Motor neuron (in vitro differentiated cells): ENCODE data around the gene MIPEP. TPM values are rescaled to one million over a fixed set of nuclear protein-coding genes. Genes with fewer than 3 reads are reported as not detected.
A peak's percentile ranks its signal among the peaks of the same experiment; 100 is the strongest.

Experiments used
- ATAC-seq, 8 experiments: fragments of 200-7000 bp; cut with Tn5 transposase; replicated peaks in 6 of 8; 2 replicates each; pipeline ENCODE4 v1.8.0; 2021; ENCODE audit warnings: mild to moderate bottlenecking in 8 of 8, moderate library complexity in 8 of 8
- H3K27ac ChIP-seq, 2 donors: fragments of 250-450 bp; sonication (Bioruptor Pico); 2 replicates each; pipeline ENCODE4 v1.9.0; 2021; ENCODE audit warnings: antibody characterized with exemption in 2 of 2, mild to moderate bottlenecking in 2 of 2, moderate library complexity in 1 of 2
- H3K4me1 ChIP-seq, 2 donors: fragments of 250-450 bp; sonication (Bioruptor Pico); replicated peaks in 1 of 2; 2 replicates each; pipeline ENCODE4 v1.6.1; 2021; ENCODE audit warnings: antibody characterized with exemption in 2 of 2, mild to moderate bottlenecking in 2 of 2, moderate library complexity in 1 of 2
- H3K4me3 ChIP-seq, 5 donors: fragments of 250-450 bp; sonication (Bioruptor Pico); 2 replicates each; pipeline ENCODE4 v1.9.0; 2021; ENCODE audit warnings: antibody characterized with exemption in 5 of 5, mild to moderate bottlenecking in 5 of 5, moderate library complexity in 4 of 5
- WGBS, 10 experiments: fragments of 450-650 bp; shearing (Covaris generic); methylation state at CpG; one replicate each; pipeline ENCODE4 v1.0.0; 2022; 5-methylcytosine and 5-hydroxymethylcytosine counted together
- in situ Hi-C, 9 experiments: fragments of 400-800 bp; cut with MboI; loops; one replicate each; pipeline ENCODE4 v1.15.0; 2021; ENCODE audit warnings: low sequenced_read_pairs in 9 of 9, low pct_unique_long_range_greater_than_20kb in 2 of 9; ENCODE audit not compliant: unreplicated experiment in 9 of 9
- total RNA-seq, 8 experiments: library from RNA; unstranded; fragments of 300-600 nt; gene quantifications; 2 replicates each; pipeline versions ENCODE4 v1.2.3 to v1.2.4, GENCODE V29; 2022

MIPEP gene
- total RNA-seq, 8 experiments from 2014 or later: 5.9 to 26.5 (median 14.8) TPM

- peak in 7 of 8 experiments; percentile 6 to 67 (median 47) for ATAC-seq
- no peaks in the 10 kb centered on the region for H3K4me1 ChIP-seq
- H3K27ac ChIP-seq: no peak overlapping the region
- in situ Hi-C loops: no loop called here
- H3K4me3 ChIP-seq: no peak overlapping the region
- WGBS, 10 experiments: 15 to 92% (median 55%) methylated on average over 1 to 7 of the region's 10 CpGs; no CpG with 5 or more reads in 1 of the 10 experiments
Measured at GRCh38 chr13:23680845-23681669, 208.1 kb downstream of the MIPEP start.

Other genes with a start within 250 kb of the MIPEP start
- 1 to 10 TPM in 2 of 8 experiments, under 1 TPM in 5, not detected in 1; 0.27 to 1.4 (median 0.64) TPM for gene C1QTNF9B, start 8.1 kb upstream of the MIPEP start, total RNA-seq